HepG2 (cell line): Measurements from ENCODE around the gene ENC1. TPM values are rescaled to one million over a fixed set of nuclear protein-coding genes. Genes with fewer than 3 reads are reported as not detected.

ENCODE experiments used
- CC2D1A ChIP-seq: sonication (generic); formaldehyde crosslinking; IDR thresholded peaks from 2 replicates; pipeline ENCODE4 v1.8.1; 2023; ENCODE audit warnings: mild to moderate bottlenecking, missing genetic modification reagents
- GRHL1 ChIP-seq: sonication (generic); formaldehyde crosslinking; conservative IDR thresholded peaks from 2 replicates; pipeline ENCODE4 v1.8.0; 2022; ENCODE audit warnings: missing genetic modification reagents
- IKZF4 ChIP-seq: sonication (generic); formaldehyde crosslinking; IDR thresholded peaks from 2 replicates; pipeline ENCODE4 v1.5.1; 2020; ENCODE audit warnings: borderline replicate concordance, mild to moderate bottlenecking, low read depth, missing genetic modification reagents; ENCODE audit errors: not compliant biosample characterization
- KLF13 ChIP-seq: sonication (generic); formaldehyde crosslinking; IDR thresholded peaks from 2 replicates; pipeline ENCODE4 v1.4.0; 2020; ENCODE audit warnings: mild to moderate bottlenecking, missing genetic modification reagents
- NFAT5 ChIP-seq: sonication (generic); formaldehyde crosslinking; IDR thresholded peaks from 2 replicates; pipeline ENCODE4 v1.4.0; 2020; ENCODE audit warnings: missing genetic modification reagents
- SRSF1 ChIP-seq: fragments of 200-400 bp; formaldehyde crosslinking; optimal IDR thresholded peaks from 2 replicates; pipeline ENCODE3; 2017; ENCODE audit warnings: mild to moderate bottlenecking, low read depth, low read length, moderate library complexity
- ZNF331 ChIP-seq: sonication (generic); formaldehyde crosslinking; IDR thresholded peaks from 2 replicates; pipeline ENCODE4 v1.4.0; 2020; ENCODE audit warnings: missing genetic modification reagents
- ZNF382 ChIP-seq: sonication (generic); formaldehyde crosslinking; IDR thresholded peaks from 2 replicates; pipeline ENCODE4 v1.5.0; 2020; ENCODE audit warnings: missing genetic modification reagents, mild to moderate bottlenecking, borderline replicate concordance
- ZNF615 ChIP-seq: sonication (generic); formaldehyde crosslinking; IDR thresholded peaks from 2 replicates; pipeline ENCODE4 v1.5.0; 2020; ENCODE audit warnings: mild to moderate bottlenecking, missing genetic modification reagents, borderline replicate concordance
- polyA plus RNA-seq, 8 experiments: library from polyadenylated mRNA; depleted of rRNA in 3 of 8; stranded (reverse) in 7 of 8; unstranded in 1 of 8; fragments of >200 nt; fragmentation: Illumina TruSeq in 4 of 8; extraction: Trizol in 4 of 8; gene quantifications; 2 replicates each; pipeline versions ENCODE4 v1.2.1 to v1.2.3, GENCODE V29; 2011 to 2016; ENCODE audit warnings: low read depth in 4 of 8, missing spikeins in 1 of 8, mixed read lengths in 1 of 8; ENCODE audit not compliant: insufficient read depth in 1 of 8
- total RNA-seq, 5 experiments: library from RNA; depleted of rRNA; stranded (reverse); fragments of >200 nt; fragmentation: Illumina TruSeq; extraction: Trizol; gene quantifications; 2 replicates each; pipeline ENCODE4 v1.2.3, GENCODE V29; 2016; ENCODE audit warnings: low read depth in 1 of 5
- TF ChIP-seq, protein P1 (sequence below): IDR thresholded peaks from 2 replicates; pipeline ENCODE4 v1.6.1; 2016; ENCODE audit warnings: control low read depth

ENC1 gene
- total and polyA plus RNA-seq, 2 of the 13 experiments (the other 11 are each of a cell fraction or from before 2014, with no cell fraction given), result 63.8 to 64.4 TPM

DNA sequence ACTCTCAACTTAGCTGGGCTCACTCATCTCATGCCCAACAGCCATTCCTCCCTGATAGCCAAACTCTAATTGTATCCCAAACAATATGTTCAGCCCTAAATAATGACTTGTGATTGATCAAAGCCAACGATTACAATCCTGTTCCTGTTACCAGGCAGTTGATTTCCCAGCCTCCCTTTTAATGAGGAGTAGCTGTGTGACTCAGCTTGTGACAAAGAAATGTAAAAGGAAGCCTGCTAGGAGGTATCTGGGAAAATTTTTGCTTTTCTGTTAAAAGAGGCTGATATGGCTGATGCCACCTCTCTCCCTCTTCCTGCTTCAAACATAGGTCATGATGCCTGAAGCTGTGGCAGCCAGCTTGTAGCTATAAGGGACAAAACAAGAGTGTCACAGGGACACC, 19.6 kb upstream of the ENC1 start (continued):
- TF ChIP-seq NFAT5 (CRISPR knock-in tag) (no peak), IKZF4 (CRISPR knock-in tag) (no peak), ZNF615 (no peak), GRHL1 (CRISPR knock-in tag) (no peak), SRSF1 (no peak), ZNF382 (no peak), ZNF331 (no peak), KLF13 (CRISPR knock-in tag) (no peak), CC2D1A (CRISPR knock-in tag) (no peak)
- TF ChIP-seq, protein P1, sequence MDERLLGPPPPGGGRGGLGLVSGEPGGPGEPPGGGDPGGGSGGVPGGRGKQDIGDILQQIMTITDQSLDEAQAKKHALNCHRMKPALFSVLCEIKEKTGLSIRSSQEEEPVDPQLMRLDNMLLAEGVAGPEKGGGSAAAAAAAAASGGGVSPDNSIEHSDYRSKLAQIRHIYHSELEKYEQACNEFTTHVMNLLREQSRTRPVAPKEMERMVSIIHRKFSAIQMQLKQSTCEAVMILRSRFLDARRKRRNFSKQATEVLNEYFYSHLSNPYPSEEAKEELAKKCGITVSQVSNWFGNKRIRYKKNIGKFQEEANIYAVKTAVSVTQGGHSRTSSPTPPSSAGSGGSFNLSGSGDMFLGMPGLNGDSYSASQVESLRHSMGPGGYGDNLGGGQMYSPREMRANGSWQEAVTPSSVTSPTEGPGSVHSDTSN (CRISPR knock-in tag), result no peak
- TF ChIP-seq, all 625 proteins: peak for 0
